Thyroid gland (tissue), 4 donors: ENCODE data around the gene MAGI2.

ENCODE experiments used
- POLR2A ChIP-seq, 2 donors: fragments of 450-650 bp; IDR thresholded peaks; one replicate each; pipeline ENCODE4 v1.6.1; 2017; ENCODE audit warnings: antibody characterized with exemption in 2 of 2, mild to moderate bottlenecking in 2 of 2, moderate library complexity in 1 of 2
- TF ChIP-seq, protein P1 (sequence below), 6 experiments: fragments of 200-600 bp in 3 of 6; fragments of 450-650 bp in 3 of 6; sonication (generic) in 3 of 6; IDR thresholded peaks; one replicate each; pipeline ENCODE4 v1.5.1; 2016 to 2019; ENCODE audit warnings: antibody characterized with exemption in 6 of 6, mild to moderate bottlenecking in 2 of 6, inconsistent platforms in 1 of 6, moderate library complexity in 1 of 6

DNA sequence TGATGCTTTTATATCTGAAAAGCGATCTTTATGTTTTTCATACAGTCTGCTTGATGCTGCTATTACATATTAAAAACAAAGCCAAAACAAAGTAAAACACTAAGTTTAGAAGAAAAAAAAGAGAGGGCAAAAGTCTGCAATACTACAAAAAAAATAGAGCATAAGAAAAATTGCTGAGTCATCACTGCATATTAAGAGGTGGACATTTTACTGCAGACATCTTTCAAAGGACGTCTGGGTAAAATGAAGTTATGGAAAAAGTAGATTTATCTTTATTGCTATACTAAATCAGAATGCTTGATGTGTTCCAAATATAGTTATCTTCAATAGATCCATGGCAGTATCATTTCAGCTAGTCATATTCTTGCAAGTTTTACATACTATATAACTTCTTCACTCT is 172.0 kb downstream of the MAGI2 start:
- TF ChIP-seq, protein P1, sequence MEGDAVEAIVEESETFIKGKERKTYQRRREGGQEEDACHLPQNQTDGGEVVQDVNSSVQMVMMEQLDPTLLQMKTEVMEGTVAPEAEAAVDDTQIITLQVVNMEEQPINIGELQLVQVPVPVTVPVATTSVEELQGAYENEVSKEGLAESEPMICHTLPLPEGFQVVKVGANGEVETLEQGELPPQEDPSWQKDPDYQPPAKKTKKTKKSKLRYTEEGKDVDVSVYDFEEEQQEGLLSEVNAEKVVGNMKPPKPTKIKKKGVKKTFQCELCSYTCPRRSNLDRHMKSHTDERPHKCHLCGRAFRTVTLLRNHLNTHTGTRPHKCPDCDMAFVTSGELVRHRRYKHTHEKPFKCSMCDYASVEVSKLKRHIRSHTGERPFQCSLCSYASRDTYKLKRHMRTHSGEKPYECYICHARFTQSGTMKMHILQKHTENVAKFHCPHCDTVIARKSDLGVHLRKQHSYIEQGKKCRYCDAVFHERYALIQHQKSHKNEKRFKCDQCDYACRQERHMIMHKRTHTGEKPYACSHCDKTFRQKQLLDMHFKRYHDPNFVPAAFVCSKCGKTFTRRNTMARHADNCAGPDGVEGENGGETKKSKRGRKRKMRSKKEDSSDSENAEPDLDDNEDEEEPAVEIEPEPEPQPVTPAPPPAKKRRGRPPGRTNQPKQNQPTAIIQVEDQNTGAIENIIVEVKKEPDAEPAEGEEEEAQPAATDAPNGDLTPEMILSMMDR (IDR thresholded peaks at IDR 0.05), result no peak
- TF ChIP-seq POLR2A (IDR thresholded peaks at IDR 0.05), result no peak
